Gastroesophageal sphincter (tissue), 4 donors: Measurements from ENCODE around the gene LEMD2. TPM values are rescaled to one million over a fixed set of nuclear protein-coding genes. Genes with fewer than 3 reads are reported as not detected.

Source experiments
- ATAC-seq: fragments of 150-250 bp; one replicate; pipeline ENCODE4 v1.9.1; 2016; ENCODE audit warnings: mild to moderate bottlenecking, moderate library complexity
- H3K27ac ChIP-seq, 4 donors: fragments of 200-600 bp; sonication (generic) in 3 of 4; 1 replicate in 3 of 4; 2 replicates in 1 of 4; pipeline ENCODE4 v1.5.1; 2016 to 2019
- H3K27me3 ChIP-seq: fragments of 200-600 bp; sonication (generic); one replicate; pipeline ENCODE4 v1.5.1; 2019
- H3K36me3 ChIP-seq, 2 donors: fragments of 200-600 bp; sonication (generic); one replicate each; pipeline ENCODE4 v1.5.1; 2019; ENCODE audit warnings: control low read depth in 1 of 2
- H3K4me1 ChIP-seq, 3 donors: fragments of 200-600 bp; sonication (generic); 1 replicate in 2 of 3; 2 replicates in 1 of 3; pipeline ENCODE4 v1.5.1; 2016 to 2019; ENCODE audit warnings: control low read depth in 2 of 3
- H3K4me3 ChIP-seq, 2 donors: fragments of 200-600 bp; sonication (generic); one replicate each; pipeline ENCODE4 v1.5.1; 2019; ENCODE audit warnings: mild to moderate bottlenecking in 1 of 2, moderate library complexity in 1 of 2
- H3K9me3 ChIP-seq, 3 donors: fragments of 200-600 bp; sonication (generic); one replicate each; pipeline ENCODE4 v1.5.1; 2017 to 2019; ENCODE audit warnings: control low read depth in 2 of 3
- EP300 ChIP-seq: sonication (generic); formaldehyde crosslinking; IDR thresholded peaks from one replicate; pipeline ENCODE4 v1.6.1; 2017; ENCODE audit warnings: antibody characterized with exemption, mild to moderate bottlenecking
- POLR2A ChIP-seq, 2 donors: fragments of 450-650 bp; IDR thresholded peaks; one replicate each; pipeline ENCODE4 v1.6.1; 2017; ENCODE audit warnings: antibody characterized with exemption in 2 of 2, mild to moderate bottlenecking in 2 of 2, moderate library complexity in 1 of 2
- POLR2AphosphoS5 ChIP-seq: sonication (generic); formaldehyde crosslinking; IDR thresholded peaks from one replicate; pipeline ENCODE4 v1.6.1; 2017; ENCODE audit warnings: antibody characterized with exemption
- WGBS, 2 donors: methylation state at CpG; one replicate each; pipeline ENCODE4 v1.1.5; 2018; ENCODE audit warnings: low coverage in 1 of 2; 5-methylcytosine and 5-hydroxymethylcytosine counted together
- total RNA-seq, 4 donors: library from RNA; depleted of rRNA; stranded (reverse); fragments of >200 nt; gene quantifications; one replicate each; pipeline ENCODE4 v1.1.0, GENCODE V29; 2016
- TF ChIP-seq, protein P1 (sequence below), 4 experiments: fragments of 200-600 bp in 2 of 4; fragments of 450-650 bp in 2 of 4; sonication (generic) in 1 of 4; IDR thresholded peaks; one replicate each; pipeline ENCODE4 v1.5.1; 2017 to 2019; ENCODE audit warnings: antibody characterized with exemption in 4 of 4, mild to moderate bottlenecking in 2 of 4, moderate library complexity in 2 of 4

The LEMD2 gene
- total RNA-seq, 4 donors from 2014 or later = 47.3 to 50.9 (median 49.9) TPM

DNA sequence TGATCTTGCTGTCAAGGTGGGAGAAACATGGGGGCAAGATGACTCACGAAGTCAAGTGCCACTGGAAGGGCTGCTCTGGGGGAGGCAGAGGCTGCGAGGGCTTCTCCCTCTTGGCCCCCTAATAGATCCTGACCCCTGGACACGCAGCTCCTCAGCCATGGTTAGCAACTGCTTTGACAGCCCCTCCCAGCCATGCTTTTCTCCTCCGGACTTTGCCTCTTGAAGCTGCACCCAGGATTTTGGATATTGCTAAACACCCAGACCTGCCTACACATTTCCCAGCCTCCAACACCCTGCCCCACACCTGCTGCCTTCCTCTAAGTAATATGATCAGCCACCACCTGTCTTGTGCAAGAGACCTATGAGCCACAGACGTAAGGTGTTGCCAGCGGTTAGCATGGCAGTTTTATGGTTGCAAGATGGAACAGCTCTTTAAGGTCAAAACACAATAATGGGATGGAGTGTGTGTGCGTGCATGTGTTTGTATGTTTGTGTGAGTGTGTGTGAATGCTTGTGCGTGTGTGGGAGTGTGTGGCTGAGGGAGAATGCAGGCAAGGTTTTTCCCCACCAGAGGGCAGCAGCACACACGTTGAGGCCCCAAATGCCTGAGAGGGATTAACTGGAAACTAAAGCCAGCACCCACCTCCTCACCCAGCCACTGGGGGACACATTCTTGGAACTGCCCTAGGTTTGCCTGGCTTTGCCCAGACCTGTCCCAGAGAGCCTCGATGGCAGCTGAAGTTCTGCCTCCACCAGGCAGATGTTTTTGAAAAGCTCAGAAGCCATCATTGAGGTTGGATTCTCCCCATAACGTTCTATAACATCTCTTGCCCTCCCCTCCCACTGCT, 44.7 kb downstream of the LEMD2 start:
- peak; percentile 63 for ATAC-seq
- TF ChIP-seq POLR2A (IDR thresholded peaks at IDR 0.05) (no peak), EP300 (no peak), POLR2AphosphoS5 (peak; percentile 24)
- TF ChIP-seq, protein P1, sequence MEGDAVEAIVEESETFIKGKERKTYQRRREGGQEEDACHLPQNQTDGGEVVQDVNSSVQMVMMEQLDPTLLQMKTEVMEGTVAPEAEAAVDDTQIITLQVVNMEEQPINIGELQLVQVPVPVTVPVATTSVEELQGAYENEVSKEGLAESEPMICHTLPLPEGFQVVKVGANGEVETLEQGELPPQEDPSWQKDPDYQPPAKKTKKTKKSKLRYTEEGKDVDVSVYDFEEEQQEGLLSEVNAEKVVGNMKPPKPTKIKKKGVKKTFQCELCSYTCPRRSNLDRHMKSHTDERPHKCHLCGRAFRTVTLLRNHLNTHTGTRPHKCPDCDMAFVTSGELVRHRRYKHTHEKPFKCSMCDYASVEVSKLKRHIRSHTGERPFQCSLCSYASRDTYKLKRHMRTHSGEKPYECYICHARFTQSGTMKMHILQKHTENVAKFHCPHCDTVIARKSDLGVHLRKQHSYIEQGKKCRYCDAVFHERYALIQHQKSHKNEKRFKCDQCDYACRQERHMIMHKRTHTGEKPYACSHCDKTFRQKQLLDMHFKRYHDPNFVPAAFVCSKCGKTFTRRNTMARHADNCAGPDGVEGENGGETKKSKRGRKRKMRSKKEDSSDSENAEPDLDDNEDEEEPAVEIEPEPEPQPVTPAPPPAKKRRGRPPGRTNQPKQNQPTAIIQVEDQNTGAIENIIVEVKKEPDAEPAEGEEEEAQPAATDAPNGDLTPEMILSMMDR (IDR thresholded peaks at IDR 0.05) = peak in 3 of 4 experiments; percentile 73 to 89 (median 81)
- 3 to 33% methylated on average over 4 to 8 of the region's 11 CpGs for WGBS, 2 donors
- H3K36me3 ChIP-seq = no peaks in the 10 kb centered on the region
- H3K9me3 ChIP-seq = no peaks in the 10 kb centered on the region
- peak overlapping the region in 1 of 2 donors; percentile 41 for H3K4me3 ChIP-seq
- H3K4me1 ChIP-seq = peaks cover 0 to 19% (median 0%) of the 10 kb centered on the region in 3 donors
- H3K27ac ChIP-seq = peak overlapping the region in 1 of 4 donors; percentile 68
- peaks cover 42% of the 10 kb centered on the region for H3K27me3 ChIP-seq

DNA sequence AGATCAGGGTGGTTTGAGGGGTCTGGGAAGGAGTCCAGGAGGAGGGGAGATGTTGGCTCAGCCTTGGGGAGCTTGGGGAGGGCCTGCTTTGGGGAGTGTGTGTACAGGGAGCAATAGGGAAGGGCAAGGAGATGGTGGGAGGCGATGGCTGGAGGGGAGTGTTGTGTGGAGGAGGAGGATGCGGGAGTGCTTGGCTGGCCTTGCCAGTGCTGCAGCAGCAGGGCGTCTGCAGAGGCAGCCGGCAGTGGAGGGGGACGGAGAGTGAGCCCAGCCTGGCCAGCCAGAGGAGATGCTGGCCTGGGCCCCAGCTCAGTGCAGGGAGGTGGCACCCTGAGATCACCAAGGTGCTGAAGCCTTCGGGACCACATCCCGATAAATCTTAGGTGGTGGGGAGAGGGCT, 46.1 kb downstream of the LEMD2 start:
- TF ChIP-seq POLR2A (IDR thresholded peaks at IDR 0.05) (no peak), POLR2AphosphoS5 (no peak), EP300 (no peak)
- TF ChIP-seq, protein P1 (IDR thresholded peaks at IDR 0.05) = no peak
- Histone ChIP-seq H3K27ac (no peak overlapping the region), H3K36me3 (peaks cover 0 to 4% of the 10 kb centered on the region in 2 donors), H3K27me3 (peaks cover 42% of the 10 kb centered on the region), H3K4me3 (no peak overlapping the region), H3K9me3 (no peaks in the 10 kb centered on the region), H3K4me1 (peaks cover 0 to 19% (median 0%) of the 10 kb centered on the region in 3 donors)
- ATAC-seq = no peak
- 32 to 55% methylated on average over 5 to 7 of the region's 7 CpGs for WGBS, 2 donors

DNA sequence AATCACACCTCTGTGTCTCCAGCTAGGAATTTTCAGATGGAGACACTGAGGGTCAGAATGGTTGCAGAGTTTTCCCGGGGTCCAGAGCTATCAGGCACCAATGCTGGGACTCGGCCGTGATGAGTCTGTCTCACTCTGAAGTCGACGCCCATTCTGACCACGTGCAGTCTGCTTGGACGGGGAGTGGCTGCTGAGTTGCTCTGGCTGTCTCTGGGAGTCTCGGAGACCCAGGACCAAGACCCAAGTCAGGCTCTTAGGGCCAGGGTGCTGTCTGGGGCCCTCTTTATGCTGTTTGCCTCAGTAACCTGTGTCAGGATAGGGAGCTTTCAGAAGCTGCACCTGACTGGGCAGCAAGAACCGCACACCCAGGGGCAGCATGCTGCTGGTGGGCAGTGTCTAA, 46.8 kb downstream of the LEMD2 start:
- Histone ChIP-seq H3K4me1 (peaks cover 0 to 19% (median 0%) of the 10 kb centered on the region in 3 donors), H3K4me3 (no peak overlapping the region), H3K36me3 (peaks cover 0 to 4% of the 10 kb centered on the region in 2 donors), H3K27ac (no peak overlapping the region), H3K9me3 (no peaks in the 10 kb centered on the region), H3K27me3 (peaks cover 42% of the 10 kb centered on the region)
- no peak for TF ChIP-seq POLR2AphosphoS5
- TF ChIP-seq, protein P1 (IDR thresholded peaks at IDR 0.05) = no peak
- TF ChIP-seq POLR2A (IDR thresholded peaks at IDR 0.05) = no peak
- TF ChIP-seq EP300 = no peak
- 29% methylated on average over 9 of the region's 9 CpGs; no CpG with 5 or more reads in 1 of the 2 donors for WGBS, 2 donors
- ATAC-seq = no peak

DNA sequence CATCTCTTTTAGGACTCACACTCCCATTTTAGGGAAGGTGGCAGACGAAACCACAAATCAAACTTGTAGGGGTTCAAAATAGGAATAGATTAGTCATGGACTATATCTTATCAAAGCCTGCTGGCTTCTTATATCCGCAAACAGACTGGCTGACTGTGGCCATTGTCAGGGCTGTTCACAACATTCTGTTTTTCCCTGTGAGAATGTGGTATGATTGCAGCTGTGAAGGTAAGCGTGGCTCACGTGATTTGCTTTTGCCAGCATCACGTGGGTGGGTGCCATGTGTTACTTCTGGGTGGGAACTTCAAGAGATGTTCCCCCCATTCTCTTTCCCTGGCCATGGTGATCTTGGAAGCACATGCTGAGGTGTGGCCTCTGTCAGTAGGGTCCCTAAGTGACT, 48.1 kb downstream of the LEMD2 start:
- no peak overlapping the region for H3K4me3 ChIP-seq
- TF ChIP-seq POLR2A (IDR thresholded peaks at IDR 0.05) (no peak), POLR2AphosphoS5 (no peak), EP300 (no peak)
- TF ChIP-seq, protein P1 (IDR thresholded peaks at IDR 0.05) = no peak
- ATAC-seq = no peak
- peaks cover 0 to 4% of the 10 kb centered on the region in 2 donors for H3K36me3 ChIP-seq
- H3K27ac ChIP-seq = no peak overlapping the region
- H3K9me3 ChIP-seq = no peaks in the 10 kb centered on the region
- H3K4me1 ChIP-seq = peaks cover 0 to 11% (median 0%) of the 10 kb centered on the region in 3 donors
- 80 to 81% methylated on average over 2 to 5 of the region's 5 CpGs for WGBS, 2 donors
- peaks cover 37% of the 10 kb centered on the region for H3K27me3 ChIP-seq
